HEK293T (cell line): ENCODE results near the gene HELQ.
A peak's percentile ranks its signal among the peaks of the same experiment; 100 is the strongest.

Source experiments
- CTCF ChIA-PET: fragments of 350-600 bp; formaldehyde crosslinking; extraction: SDS; loops from one replicate; lab custom pipeline; 2021; ENCODE audit warnings: antibody characterized with exemption, inconsistent platforms; lab: Yijun Ruan, JAX
- POLR2A ChIA-PET: fragments of 350-600 bp; formaldehyde crosslinking; extraction: SDS; loops from one replicate; lab custom pipeline; 2020; ENCODE audit warnings: antibody characterized with exemption, inconsistent platforms; lab: Yijun Ruan, JAX
- DNase-seq: peaks from one replicate; pipeline ENCODE4 v3.0.0; 2012; ENCODE audit warnings: mixed read lengths; ENCODE audit errors: extremely low spot score
- ARNT ChIP-seq: fragments of 450-650 bp; IDR thresholded peaks from 2 replicates; pipeline ENCODE4 v1.6.1; 2017; ENCODE audit warnings: mild to moderate bottlenecking
- BHLHE40 ChIP-seq: fragments of 450-650 bp; IDR thresholded peaks from 2 replicates; pipeline ENCODE4 v1.6.1; 2016; ENCODE audit warnings: mild to moderate bottlenecking, moderate library complexity, borderline replicate concordance
- CTBP1 ChIP-seq: fragments of 450-650 bp; IDR thresholded peaks from 2 replicates; pipeline ENCODE4 v1.6.1; 2016; ENCODE audit warnings: borderline replicate concordance
- ELF4 ChIP-seq: fragments of 450-650 bp; IDR thresholded peaks from 2 replicates; pipeline ENCODE4 v1.6.1; 2017; ENCODE audit warnings: antibody characterized with exemption
- FOXA1 ChIP-seq: fragments of 450-650 bp; IDR thresholded peaks from 2 replicates; pipeline ENCODE4 v1.6.1; 2016; ENCODE audit warnings: mild to moderate bottlenecking
- FOXK2 ChIP-seq: fragments of 450-650 bp; IDR thresholded peaks from 2 replicates; pipeline ENCODE4 v1.6.1; 2016; ENCODE audit warnings: mild to moderate bottlenecking
- FOXM1 ChIP-seq: fragments of 450-650 bp; IDR thresholded peaks from 2 replicates; pipeline ENCODE4 v1.6.1; 2017; ENCODE audit warnings: mild to moderate bottlenecking, borderline replicate concordance
- HDGF ChIP-seq: fragments of 450-650 bp; IDR thresholded peaks from 2 replicates; pipeline ENCODE4 v1.6.1; 2017; ENCODE audit warnings: antibody characterized with exemption, borderline replicate concordance
- L3MBTL2 ChIP-seq: fragments of 450-650 bp; conservative IDR thresholded peaks from 2 replicates; pipeline ENCODE4 v1.6.1; 2016; ENCODE audit warnings: mild to moderate bottlenecking
- LEF1 ChIP-seq: fragments of 450-650 bp; IDR thresholded peaks from 2 replicates; pipeline ENCODE4 v1.6.1; 2017; ENCODE audit warnings: mild to moderate bottlenecking, borderline replicate concordance
- NFRKB ChIP-seq: fragments of 450-650 bp; IDR thresholded peaks from 2 replicates; pipeline ENCODE4 v1.6.1; 2016; ENCODE audit warnings: mild to moderate bottlenecking, moderate library complexity
- SP1 ChIP-seq: fragments of 450-650 bp; IDR thresholded peaks from 2 replicates; pipeline ENCODE4 v1.6.1; 2017
- SUZ12 ChIP-seq: fragments of 450-650 bp; IDR thresholded peaks from 2 replicates; pipeline ENCODE4 v1.6.1; 2016; ENCODE audit warnings: mild to moderate bottlenecking
- TARDBP ChIP-seq: fragments of 450-650 bp; IDR thresholded peaks from 2 replicates; pipeline ENCODE4 v1.6.1; 2016
- ZNF384 ChIP-seq: fragments of 450-650 bp; IDR thresholded peaks from 2 replicates; pipeline ENCODE4 v1.6.1; 2016
- TF ChIP-seq, protein P1 (sequence below): fragments of 450-650 bp; IDR thresholded peaks from 2 replicates; pipeline ENCODE4 v1.6.1; 2016

Gene HELQ

DNA sequence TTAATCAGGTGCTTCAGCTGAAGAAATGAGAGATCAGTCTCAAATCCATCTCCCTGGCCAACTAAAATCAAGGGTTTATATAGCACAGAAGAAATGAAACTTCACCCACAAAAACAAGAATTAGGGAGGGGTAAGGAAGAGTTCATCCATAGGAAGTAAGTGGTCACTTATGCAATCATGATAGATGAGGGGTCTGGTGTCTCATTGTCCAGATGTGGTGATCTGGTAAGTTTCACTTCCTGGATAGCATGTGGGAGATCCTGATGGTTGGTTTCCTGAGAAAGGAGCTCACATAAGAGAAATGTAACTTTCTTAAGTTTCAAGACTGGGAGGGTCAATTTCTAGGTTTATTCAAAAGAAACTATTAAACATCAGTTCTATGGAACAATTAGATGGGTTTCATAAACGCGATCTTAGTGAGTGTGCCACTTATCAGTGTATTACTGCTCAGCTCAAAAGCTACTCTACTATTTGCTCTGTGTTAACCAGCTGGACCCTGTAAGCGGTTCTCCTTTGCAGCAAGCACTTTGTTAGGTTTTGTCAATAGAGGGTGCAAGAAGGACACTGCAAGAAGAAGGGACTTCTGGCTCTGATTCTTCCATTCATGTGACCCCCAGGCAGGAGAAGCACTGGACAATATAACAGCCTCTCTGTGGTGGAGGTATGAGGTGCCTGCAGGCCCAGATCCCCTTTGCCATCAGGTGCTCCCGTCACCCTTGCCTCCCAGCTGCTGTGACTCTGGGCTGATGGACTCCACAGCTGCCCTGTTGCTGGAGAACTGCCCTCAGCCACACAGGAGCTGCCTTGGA is 85.6 kb downstream of the HELQ start:
- POLR2A ChIA-PET, result no interaction called here
- DNase-seq, result no peak
- TF ChIP-seq ZNF384 (no peak), ARNT (no peak), SUZ12 (no peak), L3MBTL2 (no peak)
- CTCF ChIA-PET, result no interaction called here

DNA sequence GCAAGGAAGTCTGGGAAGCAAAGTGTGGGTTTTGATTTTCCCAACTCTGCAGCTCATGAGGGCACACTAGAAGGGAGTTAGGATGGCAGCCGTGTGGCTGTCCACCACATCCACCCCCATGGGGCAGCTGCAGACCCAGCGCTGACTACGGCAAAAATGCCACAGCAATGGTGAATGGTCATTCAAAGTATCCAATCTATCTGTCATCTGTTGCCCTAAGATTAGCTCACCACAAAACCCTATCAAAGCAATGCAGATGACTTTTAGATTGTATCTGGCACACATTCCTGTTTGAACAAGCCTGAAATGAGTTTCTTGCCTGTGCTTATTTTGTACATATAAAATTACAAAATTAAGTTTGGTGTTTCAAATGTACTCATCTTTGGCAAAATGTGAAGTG is 91.3 kb downstream of the HELQ start:
- ChIA-PET POLR2A (no interaction called here), CTCF (interaction anchor here (0.7 kb wide), 1 partner anchor 12 kb away, joined by 3 read pairs; no protein-coding TSS in a partner anchor)
- TF ChIP-seq LEF1, result no peak
- TF ChIP-seq TARDBP, result no peak
- TF ChIP-seq L3MBTL2, result no peak
- TF ChIP-seq BHLHE40, result no peak
- no peak for TF ChIP-seq FOXA1
- TF ChIP-seq ELF4, result no peak
- TF ChIP-seq, protein P1, sequence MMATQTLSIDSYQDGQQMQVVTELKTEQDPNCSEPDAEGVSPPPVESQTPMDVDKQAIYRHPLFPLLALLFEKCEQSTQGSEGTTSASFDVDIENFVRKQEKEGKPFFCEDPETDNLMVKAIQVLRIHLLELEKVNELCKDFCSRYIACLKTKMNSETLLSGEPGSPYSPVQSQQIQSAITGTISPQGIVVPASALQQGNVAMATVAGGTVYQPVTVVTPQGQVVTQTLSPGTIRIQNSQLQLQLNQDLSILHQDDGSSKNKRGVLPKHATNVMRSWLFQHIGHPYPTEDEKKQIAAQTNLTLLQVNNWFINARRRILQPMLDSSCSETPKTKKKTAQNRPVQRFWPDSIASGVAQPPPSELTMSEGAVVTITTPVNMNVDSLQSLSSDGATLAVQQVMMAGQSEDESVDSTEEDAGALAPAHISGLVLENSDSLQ, result no peak
- TF ChIP-seq SP1, result no peak
- no peak for TF ChIP-seq FOXM1
- no peak for TF ChIP-seq ARNT
- no peak for TF ChIP-seq SUZ12
- no peak for TF ChIP-seq FOXK2
- no peak for TF ChIP-seq ZNF384
- TF ChIP-seq NFRKB, result no peak
- TF ChIP-seq CTBP1, result no peak
- TF ChIP-seq HDGF, result no peak
- DNase-seq, result no peak

DNA sequence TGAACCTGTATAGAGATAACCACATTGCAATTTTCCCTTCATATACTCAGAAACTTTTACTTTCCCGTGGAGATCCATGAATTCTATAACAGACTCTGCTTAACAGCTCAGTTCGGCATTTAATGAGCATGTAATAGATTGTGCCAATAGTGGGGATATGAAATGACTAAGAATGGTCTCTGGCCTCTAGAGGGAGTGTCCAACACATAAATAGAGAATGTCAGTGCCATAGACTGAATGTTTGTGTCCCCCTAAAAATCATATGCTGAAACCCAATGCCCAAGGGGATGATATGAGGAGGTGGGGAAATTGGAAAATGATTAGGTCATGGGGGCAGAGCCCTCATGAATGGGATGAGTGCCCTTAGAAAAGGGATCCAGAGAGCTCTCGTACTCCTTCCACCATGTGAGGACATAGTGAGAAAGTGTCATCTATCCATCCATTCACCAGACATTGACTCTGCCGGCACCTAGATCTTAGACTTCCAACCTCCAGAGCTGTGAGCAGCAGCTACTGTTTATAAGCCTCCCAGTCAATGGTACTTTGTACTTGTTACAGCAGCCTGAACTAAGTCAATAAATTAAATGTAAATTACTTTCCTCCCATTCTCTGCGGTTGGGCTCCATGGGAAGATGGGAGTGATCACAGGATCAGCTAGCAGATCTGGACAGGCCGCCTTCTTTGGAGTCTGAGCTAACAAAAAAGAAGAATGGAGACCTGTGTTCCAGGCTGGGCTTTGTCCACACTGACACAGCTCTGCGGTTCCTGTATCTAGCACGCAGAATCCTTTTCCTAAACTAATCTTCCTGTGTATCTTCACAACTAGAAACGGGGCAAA is 92.9 kb downstream of the HELQ start:
- ChIA-PET CTCF (interaction anchor here (0.6 to 1.3 kb wide), 6 partner anchors 80 to 134 kb away, joined by 3 to 6 read pairs (median 3); no protein-coding TSS in a partner anchor), POLR2A (interaction anchor here (1.1 kb wide), 1 partner anchor 78 kb away, joined by 6 read pairs; the partner anchor contains the start of gene COQ2)
- DNase-seq, result no peak
- TF ChIP-seq, protein P1, result peak; percentile 48
- no peak for TF ChIP-seq FOXM1

DNA sequence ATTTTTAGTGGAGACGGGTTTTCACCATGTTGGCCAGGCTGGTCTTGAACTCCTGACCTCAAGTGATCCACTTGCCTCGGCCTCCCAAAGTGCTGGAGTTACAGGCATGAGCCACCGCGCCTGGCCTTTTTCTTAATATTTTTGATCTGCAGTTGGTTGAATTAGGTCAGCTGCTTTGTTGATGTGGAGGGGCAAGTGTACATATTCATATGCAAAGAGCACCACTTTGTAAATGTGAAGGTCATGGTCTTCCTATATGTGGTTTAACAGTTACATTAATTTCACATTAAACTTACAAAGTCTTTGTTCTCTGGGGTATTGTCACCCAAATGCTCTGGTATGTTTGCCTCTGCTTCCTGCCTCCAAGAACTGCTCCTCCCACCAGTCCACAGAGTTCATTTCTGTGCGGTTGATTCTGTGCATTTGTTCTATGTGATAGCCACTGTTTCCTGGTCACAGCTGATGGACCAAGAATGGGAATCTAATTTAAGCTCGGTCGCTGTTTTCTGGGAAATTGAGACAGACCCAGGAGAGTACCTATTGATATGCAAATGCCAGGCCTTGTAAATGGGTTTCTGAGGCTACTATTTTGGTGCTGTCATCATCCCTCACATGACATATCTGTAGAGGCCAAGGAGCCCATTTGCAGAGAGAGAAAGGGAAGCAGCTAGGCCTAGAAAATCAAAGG is 94.1 kb downstream of the HELQ start:
- DNase-seq, result no peak
- TF ChIP-seq NFRKB (no peak), FOXM1 (no peak), L3MBTL2 (no peak), TARDBP (no peak), BHLHE40 (no peak), SUZ12 (no peak), FOXK2 (no peak), SP1 (no peak), FOXA1 (no peak), CTBP1 (no peak), ZNF384 (no peak), HDGF (no peak), ARNT (no peak), ELF4 (no peak), LEF1 (no peak)
- TF ChIP-seq, protein P1, result no peak
- ChIA-PET POLR2A (interaction anchor here (1.1 kb wide), 1 partner anchor 77 kb away, joined by 6 read pairs; the partner anchor contains the start of gene COQ2), CTCF (interaction anchor here (0.6 to 1.3 kb wide), 5 partner anchors 80 to 278 kb away, joined by 3 read pairs; no protein-coding TSS in a partner anchor)

DNA sequence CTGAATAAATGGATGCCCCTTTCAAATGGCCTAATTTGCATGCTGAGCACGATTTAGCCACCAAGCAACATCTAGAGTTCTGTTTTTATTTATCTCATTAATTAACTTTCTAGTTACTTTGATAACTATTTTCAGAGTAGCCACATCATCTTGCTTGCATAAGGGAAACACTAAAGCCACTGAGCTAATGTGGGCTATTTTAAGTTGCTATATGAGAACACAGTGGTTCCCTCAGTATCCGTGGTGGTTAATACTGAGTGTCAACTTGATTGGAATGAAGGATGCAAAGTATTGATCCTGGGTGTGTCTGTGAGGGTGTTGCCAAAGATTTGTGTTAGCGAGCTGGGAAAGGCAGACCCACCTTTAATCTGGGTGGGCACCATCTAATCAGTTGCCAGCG is 95.6 kb downstream of the HELQ start:
- ChIA-PET CTCF (no interaction called here), POLR2A (no interaction called here)
- DNase-seq, result no peak
- TF ChIP-seq LEF1, result no peak
- no peak for TF ChIP-seq L3MBTL2

DNA sequence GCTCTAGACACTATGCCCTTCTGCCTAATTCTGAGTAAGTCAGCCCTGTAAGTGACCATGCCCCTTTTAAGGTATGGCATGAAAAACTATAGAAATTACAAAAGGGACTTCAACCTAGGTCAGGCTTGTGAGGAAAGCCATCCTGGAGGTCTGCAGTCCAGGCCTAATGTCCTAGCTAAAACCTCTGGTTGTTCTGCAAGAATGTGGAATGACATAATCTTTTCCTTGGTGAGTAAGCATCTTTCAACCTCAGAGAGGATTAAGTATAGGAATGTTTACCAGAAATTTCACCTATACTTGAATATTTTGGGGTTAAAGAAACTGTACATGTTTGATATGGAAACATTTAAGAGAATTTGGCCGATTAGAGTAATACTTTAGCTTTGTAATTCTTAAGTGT is 97.2 kb downstream of the HELQ start:
- TF ChIP-seq TARDBP (no peak), SP1 (no peak), L3MBTL2 (no peak)
- POLR2A ChIA-PET, result no interaction called here
- CTCF ChIA-PET, result interaction anchor here (0.6 kb wide), 1 partner anchor 116 kb away, joined by 3 read pairs; no protein-coding TSS in a partner anchor
- DNase-seq, result no peak
